Purkinje cell (primary cell): ENCODE results near the gene CASK. TPM values are rescaled to one million over a fixed set of nuclear protein-coding genes. Genes with fewer than 3 reads are reported as not detected.

Experiments
- polyA plus RNA-seq: library from polyadenylated mRNA; unstranded; fragments of >200 nt; fragmentation: Nextera tagmentation; gene quantifications from 2 replicates; pipeline ENCODE4 v1.2.1, GENCODE V29; 2014

Gene CASK
- polyA plus RNA-seq, result 16.2 and 21.0 TPM in 2 replicates

GRCh38 chrX:41923211-41923977, at the start of gene CASK:
CASK (minus strand) TSS chrX:41923554; CDS start chrX:41922988, 566 bp downstream.

DNA sequence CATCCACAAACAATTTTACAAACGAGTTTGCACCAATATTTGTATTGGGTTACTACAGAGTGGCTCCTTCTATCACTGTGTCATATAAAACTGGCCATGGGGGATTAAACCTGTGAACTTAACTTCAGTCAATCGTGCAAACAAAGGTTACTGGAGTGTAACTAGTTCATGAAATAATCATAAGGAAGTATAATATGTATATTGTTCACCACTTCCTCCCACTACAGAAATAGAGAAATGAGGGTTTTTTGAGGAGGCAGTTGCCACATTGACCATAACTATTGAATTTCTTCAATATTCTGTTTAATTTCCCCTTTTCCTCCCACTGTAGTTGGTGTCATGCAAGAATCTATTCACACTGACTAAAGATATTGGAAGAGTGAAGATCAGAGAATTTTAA, 199.5 kb downstream of the CASK start, which contains the start of gene GPR82:
GPR82 (plus strand) TSS at position 356 of the 400 bp plus-strand sequence. CDS start 2,846 bp downstream, outside the sequence.

GRCh38 chrX:41688835-41689234, 234.5 kb downstream of the CASK start, which contains the start of gene GPR34:
GPR34 (plus strand) TSS chrX:41688973; CDS start chrX:41695634, 6,661 bp downstream.

Other genes with a start within 250 kb of the CASK start
- 1.0 and 2.6 TPM in 2 replicates for gene GPR34, start 234.6 kb downstream of the CASK start, polyA plus RNA-seq
- gene GPR82, start 199.4 kb downstream of the CASK start, polyA plus RNA-seq, result 0.42 and 0.85 TPM in 2 replicates